Measurements from ENCODE around the gene IL17REL. TPM values are rescaled to one million over a fixed set of nuclear protein-coding genes. Genes with fewer than 3 reads are reported as not detected.

The IL17REL gene
- total and polyA plus RNA-seq, 10 of the 15 experiments (the other 5 are each of a cell fraction or from before 2014, with no cell fraction given), result 0.03 TPM; not detected in 9

- ChIA-PET CTCF (no interaction called here), SMC1A (ENCODE audit: uncharacterized antibody, unreplicated experiment) (no interaction called here), RAD21 (ENCODE audit: unreplicated experiment) (no interaction called here), POLR2A (no interaction called here)
- no peaks in the 10 kb centered on the region for H3K27me3 ChIP-seq (replicated peaks in 1 of 2; ENCODE audit: control insufficient read depth in 2 of 2, insufficient read depth in 2 of 2, low read length in 1 of 2)
- 64% methylated on average over 8 of the region's 8 CpGs for WGBS (ENCODE audit: insufficient coverage, insufficient replicate concordance, low lambda C conversion rate, missing lambda C conversion rate)
- H3K36me3 ChIP-seq (ENCODE audit: control insufficient read depth in 2 of 2, insufficient read depth in 2 of 2, low read length in 1 of 2), result no peaks in the 10 kb centered on the region
- ATAC-seq (no peak), FAIRE-seq (no peak), DNase-seq (ENCODE audit: low read depth, low spot score) (no peak)
- no peak overlapping the region for H3K4me3 ChIP-seq
- H3K79me2 ChIP-seq (ENCODE audit: control insufficient read depth, insufficient read depth, low read length), result no peaks in the 10 kb centered on the region; the same call in 1 of the 2 replicates
- no peak overlapping the region for H3K4me2 ChIP-seq (ENCODE audit: control insufficient read depth, insufficient read depth)
- intact Hi-C loops (cut with micrococcal nuclease; ENCODE audit: unreplicated experiment) (no loop called here), in situ Hi-C loops (cut with MboI) (no loop called here)
- H2AFZ ChIP-seq (ENCODE audit: control insufficient read depth, low read depth, low read length), result no peak overlapping the region
- H3K27ac ChIP-seq (ENCODE audit: control insufficient read depth, insufficient read depth), result no peak overlapping the region
- H3K9me3 ChIP-seq (replicated peaks; ENCODE audit: control insufficient read depth, insufficient read depth, low read length), result no peaks in the 10 kb centered on the region
- TF ChIP-seq SMC3 (IDR thresholded peaks at IDR 0.05; ENCODE audit: borderline replicate concordance, low read length) (no peak), HCFC1 (IDR thresholded peaks at IDR 0.05; ENCODE audit: low read length) (no peak), KDM1A (IDR thresholded peaks at IDR 0.05; ENCODE audit: borderline replicate concordance) (no peak), GATAD2B (conservative IDR thresholded peaks at IDR 0.05; ENCODE audit: low read depth) (no peak), POLR2A (IDR thresholded peaks at IDR 0.05; ENCODE audit: low read depth, low read length) (no peak), SMAD5 (IDR thresholded peaks at IDR 0.05; ENCODE audit: low read depth) (no peak), HDAC6 (IDR thresholded peaks at IDR 0.05; ENCODE audit: unreplicated experiment) (no peak), FOS (IDR thresholded peaks at IDR 0.05; ENCODE audit: borderline replicate concordance, extremely low read depth, insufficient read length) (no peak), ZNF207 (IDR thresholded peaks at IDR 0.05; ENCODE audit: borderline replicate concordance) (no peak), MTA2 (IDR thresholded peaks at IDR 0.05; ENCODE audit: low read depth) (no peak), ZSCAN29 (IDR thresholded peaks at IDR 0.05) (no peak), LARP7 (IDR thresholded peaks at IDR 0.05) (no peak), ZZZ3 (IDR thresholded peaks at IDR 0.05; ENCODE audit: control insufficient read depth, insufficient read length, low read depth) (no peak), REST (IDR thresholded peaks at IDR 0.05; ENCODE audit: low read depth, low read length) (no peak), ZBTB33 (IDR thresholded peaks at IDR 0.05) (no peak), ZNF217 (IDR thresholded peaks at IDR 0.05) (no peak)
- no TSS peak for BruUV-seq (replicated peaks)
- H3K9ac ChIP-seq (ENCODE audit: control insufficient read depth, insufficient read depth, low read length), result no peak overlapping the region
- H3K4me1 ChIP-seq (ENCODE audit: control insufficient read depth, insufficient read depth, low read length), result peaks cover 3% of the 10 kb centered on the region
- H4K20me1 ChIP-seq (ENCODE audit: control insufficient read depth, insufficient read depth), result no peaks in the 10 kb centered on the region
Measured at GRCh38 chr22:49954354-49954753, 58.2 kb downstream of the IL17REL start.
